GM19043 (cell line): ENCODE results near the gene TMPRSS9.

Experiments
- ATAC-seq: cut with Tn5 transposase; IDR thresholded peaks from one replicate; pipeline ENCODE4 v1.9.1; 2021; ENCODE audit warnings: low read depth; ENCODE audit not compliant: unreplicated experiment

The TMPRSS9 gene

GRCh38 chr19:2358548-2359173 is 1.4 kb upstream of the TMPRSS9 start:
- ATAC-seq, result no peak

GRCh38 chr19:2360833-2361232 is 768 bp downstream of the TMPRSS9 start:
- ATAC-seq, result no peak

- ATAC-seq, result no peak
Observed at GRCh38 chr19:2361246-2362045, 1.4 kb downstream of the TMPRSS9 start.

- ATAC-seq, result no peak
Observed at GRCh38 chr19:2362046-2362969, 2.2 kb downstream of the TMPRSS9 start.

GRCh38 chr19:2362970-2363300 is 2.9 kb downstream of the TMPRSS9 start:
- no peak for ATAC-seq

GRCh38 chr19:2363419-2363818 is 3.4 kb downstream of the TMPRSS9 start:
- no peak for ATAC-seq

- no peak for ATAC-seq
Observed at GRCh38 chr19:2365201-2365970, 5.3 kb downstream of the TMPRSS9 start.

GRCh38 chr19:2371656-2372055 is 11.6 kb downstream of the TMPRSS9 start:
- ATAC-seq, result no peak

- ATAC-seq, result no peak
Observed at GRCh38 chr19:2372076-2372612, 12.1 kb downstream of the TMPRSS9 start.

- no peak for ATAC-seq
Observed at GRCh38 chr19:2374808-2375207, 14.7 kb downstream of the TMPRSS9 start.

GRCh38 chr19:2375353-2376121 is 15.5 kb downstream of the TMPRSS9 start:
- ATAC-seq, result no peak

- no peak for ATAC-seq
Observed at GRCh38 chr19:2376784-2377519, 16.9 kb downstream of the TMPRSS9 start.

GRCh38 chr19:2380567-2380966 is 20.5 kb downstream of the TMPRSS9 start:
- ATAC-seq, result no peak

- no peak for ATAC-seq
Observed at GRCh38 chr19:2381148-2381820, 21.2 kb downstream of the TMPRSS9 start.

GRCh38 chr19:2382530-2383222 is 22.6 kb downstream of the TMPRSS9 start:
- no peak for ATAC-seq

GRCh38 chr19:2385053-2385721 is 25.1 kb downstream of the TMPRSS9 start:
- no peak for ATAC-seq
